MM.1S (cell line): ENCODE results near the gene CCDC92B.
"Not testable (repeated sequence)": the region's sequence is repeated elsewhere in the genome, so short reads cannot be mapped to it uniquely, and the experiment has no call there.

Experiments
- DNase-seq: peaks from one replicate; pipeline ENCODE4 v3.0.0-alpha.2; 2015
- H2AFZ ChIP-seq: fragments of 300-600 bp; sonication (generic); 2 replicates; pipeline ENCODE4 v1.6.0; 2016; ENCODE audit warnings: antibody characterized with exemption, low read length
- H3F3A ChIP-seq: fragments of 300-600 bp; sonication (generic); 2 replicates; pipeline ENCODE4 v1.6.1; 2016; ENCODE audit warnings: mild to moderate bottlenecking, antibody characterized with exemption, low read length, moderate library complexity, mixed read lengths; ENCODE audit not compliant: insufficient read depth
- H3K27ac ChIP-seq: fragments of 300-600 bp; sonication (generic); 2 replicates; pipeline ENCODE4 v1.5.1; 2016; ENCODE audit warnings: mild to moderate bottlenecking, low read length
- H3K27me3 ChIP-seq: fragments of 300-600 bp; sonication (generic); replicated peaks from 2 replicates; pipeline ENCODE4 v1.6.0; 2016; ENCODE audit warnings: low read length; ENCODE audit not compliant: insufficient read depth
- H3K36me3 ChIP-seq: fragments of 300-600 bp; sonication (generic); replicated peaks from 2 replicates; pipeline ENCODE4 v1.6.1; 2016; ENCODE audit warnings: mild to moderate bottlenecking, low read length, mixed read lengths; ENCODE audit not compliant: insufficient read depth
- H3K4me1 ChIP-seq: fragments of 300-600 bp; sonication (generic); 2 replicates; pipeline ENCODE4 v1.6.1; 2016; ENCODE audit warnings: low read length, mixed read lengths
- H3K4me2 ChIP-seq: fragments of 300-600 bp; sonication (generic); 2 replicates; pipeline ENCODE4 v1.6.0; 2016; ENCODE audit warnings: low read depth, low read length
- H3K4me3 ChIP-seq: fragments of 300-600 bp; sonication (generic); 2 replicates; pipeline ENCODE4 v1.5.1; 2016; ENCODE audit warnings: low read length, mixed read lengths
- H3K79me2 ChIP-seq: fragments of 300-600 bp; sonication (generic); 2 replicates; pipeline ENCODE4 v1.6.1; 2016; ENCODE audit warnings: mixed run types, low read length, mixed read lengths
- H3K9ac ChIP-seq: fragments of 300-600 bp; sonication (generic); 2 replicates; pipeline ENCODE4 v1.6.1; 2016; ENCODE audit warnings: low read length, mixed read lengths
- H3K9me2 ChIP-seq: fragments of 300-600 bp; sonication (generic); replicated peaks from 2 replicates; pipeline ENCODE4 v1.6.1; 2016; ENCODE audit warnings: mild to moderate bottlenecking, low read length, mixed read lengths; ENCODE audit not compliant: insufficient read depth
- H3K9me3 ChIP-seq: fragments of 300-600 bp; sonication (generic); replicated peaks from 2 replicates; pipeline ENCODE4 v1.6.1; 2016; ENCODE audit warnings: mild to moderate bottlenecking, low read length, mixed read lengths; ENCODE audit not compliant: insufficient read depth
- H4K20me1 ChIP-seq: fragments of 300-600 bp; sonication (generic); 2 replicates; pipeline ENCODE4 v1.6.1; 2016; ENCODE audit warnings: mild to moderate bottlenecking, low read length, moderate library complexity, mixed read lengths; ENCODE audit not compliant: insufficient read depth
- CTCF ChIP-seq: fragments of 300-600 bp; sonication (generic); IDR thresholded peaks from 2 replicates; pipeline ENCODE4 v1.5.1; 2016; ENCODE audit warnings: antibody characterized with exemption, low read length, mixed read lengths
- EZH2 ChIP-seq: fragments of 300-600 bp; sonication (generic); optimal IDR thresholded peaks from 2 replicates; pipeline ENCODE3; 2017; ENCODE audit warnings: low read depth, mild to moderate bottlenecking, antibody characterized with exemption, low read length, mixed read lengths
- EZH2phosphoT487 ChIP-seq: fragments of 300-600 bp; sonication (generic); IDR thresholded peaks from 2 replicates; pipeline ENCODE4 v1.6.1; 2018; ENCODE audit warnings: antibody characterized with exemption, low read length

CCDC92B gene

GRCh38 chr17:2789700-2790099 lies 40.2 kb upstream of the CCDC92B start:
- Histone ChIP-seq H3K4me2 (no peak overlapping the region), H3F3A (no peaks in the 10 kb centered on the region), H3K9me2 (no peaks in the 10 kb centered on the region), H4K20me1 (no peaks in the 10 kb centered on the region), H2AFZ (no peak overlapping the region), H3K27ac (no peak overlapping the region), H3K79me2 (no peaks in the 10 kb centered on the region), H3K4me3 (no peak overlapping the region), H3K9ac (no peak overlapping the region), H3K4me1 (peaks cover 7% of the 10 kb centered on the region), H3K36me3 (no peaks in the 10 kb centered on the region), H3K9me3 (no peaks in the 10 kb centered on the region), H3K27me3 (0 out of 2 replicates have a peak, but pooled peaks cover 4% of the 10 kb centered on the region)
- no peak for TF ChIP-seq CTCF
- no peak for TF ChIP-seq EZH2phosphoT487
- no peak for TF ChIP-seq EZH2
- no peak for DNase-seq

- H4K20me1 ChIP-seq = no peaks in the 10 kb centered on the region
- TF ChIP-seq CTCF (peak; percentile 95), EZH2phosphoT487 (no peak)
- no peaks in the 10 kb centered on the region for H3K9me2 ChIP-seq
- peak overlapping the region; percentile 28; the same call in 1 of the 2 replicates for H3K4me2 ChIP-seq
- H3K4me3 ChIP-seq = no peak overlapping the region
- no peak overlapping the region for H3K27ac ChIP-seq
- H3K79me2 ChIP-seq = no peaks in the 10 kb centered on the region
- H3K9ac ChIP-seq = no peak overlapping the region
- H3K9me3 ChIP-seq = no peaks in the 10 kb centered on the region
- no peaks in the 10 kb centered on the region for H3K36me3 ChIP-seq
- no peaks in the 10 kb centered on the region for H3F3A ChIP-seq
- H3K27me3 ChIP-seq = peaks cover 21% of the 10 kb centered on the region
- DNase-seq = peak; percentile 88
- H2AFZ ChIP-seq = peak overlapping the region; percentile 8; the same call in 1 of the 2 replicates
- no peaks in the 10 kb centered on the region for H3K4me1 ChIP-seq
Observed at GRCh38 chr17:2786176-2786881, 36.9 kb upstream of the CCDC92B start.

- H4K20me1 ChIP-seq, H3K27ac ChIP-seq, H3K79me2 ChIP-seq, H3K4me2 ChIP-seq, H3K4me3 ChIP-seq, H3K9ac ChIP-seq, DNase-seq, H3K9me2 ChIP-seq, H3K36me3 ChIP-seq, H3K9me3 ChIP-seq, H3K4me1 ChIP-seq, H2AFZ ChIP-seq, H3F3A ChIP-seq: not testable (repeated sequence)
- H3K27me3 ChIP-seq = peaks cover 29% of the 10 kb centered on the region
Observed at GRCh38 chr17:2785376-2785775, 35.9 kb upstream of the CCDC92B start.

GRCh38 chr17:2784864-2785263 lies 35.4 kb upstream of the CCDC92B start:
- Histone ChIP-seq H4K20me1 (no peaks in the 10 kb centered on the region), H2AFZ (no peak overlapping the region), H3K9ac (no peak overlapping the region), H3K9me3 (no peaks in the 10 kb centered on the region), H3K4me3 (no peak overlapping the region), H3K36me3 (no peaks in the 10 kb centered on the region), H3K27ac (no peak overlapping the region), H3K27me3 (peaks cover 33% of the 10 kb centered on the region), H3K9me2 (no peaks in the 10 kb centered on the region), H3K4me2 (no peak overlapping the region), H3K4me1 (no peaks in the 10 kb centered on the region), H3K79me2 (no peaks in the 10 kb centered on the region), H3F3A (no peaks in the 10 kb centered on the region)
- no peak for DNase-seq
- no peak for TF ChIP-seq EZH2phosphoT487
- TF ChIP-seq EZH2 = no peak
- no peak for TF ChIP-seq CTCF
